GM12872 (cell line): ENCODE results near the gene NPVF.

Experiments
- TF ChIP-seq, protein P1 (sequence below): IDR thresholded peaks from 3 replicates; pipeline ENCODE4 v1.5.1; 2011; ENCODE audit warnings: low read depth, mild to moderate bottlenecking, low read length, moderate library complexity; ENCODE audit not compliant: insufficient read depth

NPVF gene

GRCh38 chr7:25187932-25188331, 40.4 kb downstream of the NPVF start:
- TF ChIP-seq, protein P1, sequence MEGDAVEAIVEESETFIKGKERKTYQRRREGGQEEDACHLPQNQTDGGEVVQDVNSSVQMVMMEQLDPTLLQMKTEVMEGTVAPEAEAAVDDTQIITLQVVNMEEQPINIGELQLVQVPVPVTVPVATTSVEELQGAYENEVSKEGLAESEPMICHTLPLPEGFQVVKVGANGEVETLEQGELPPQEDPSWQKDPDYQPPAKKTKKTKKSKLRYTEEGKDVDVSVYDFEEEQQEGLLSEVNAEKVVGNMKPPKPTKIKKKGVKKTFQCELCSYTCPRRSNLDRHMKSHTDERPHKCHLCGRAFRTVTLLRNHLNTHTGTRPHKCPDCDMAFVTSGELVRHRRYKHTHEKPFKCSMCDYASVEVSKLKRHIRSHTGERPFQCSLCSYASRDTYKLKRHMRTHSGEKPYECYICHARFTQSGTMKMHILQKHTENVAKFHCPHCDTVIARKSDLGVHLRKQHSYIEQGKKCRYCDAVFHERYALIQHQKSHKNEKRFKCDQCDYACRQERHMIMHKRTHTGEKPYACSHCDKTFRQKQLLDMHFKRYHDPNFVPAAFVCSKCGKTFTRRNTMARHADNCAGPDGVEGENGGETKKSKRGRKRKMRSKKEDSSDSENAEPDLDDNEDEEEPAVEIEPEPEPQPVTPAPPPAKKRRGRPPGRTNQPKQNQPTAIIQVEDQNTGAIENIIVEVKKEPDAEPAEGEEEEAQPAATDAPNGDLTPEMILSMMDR: no peak

- TF ChIP-seq, protein P1: no peak
Observed at GRCh38 chr7:25186436-25186835, 41.9 kb downstream of the NPVF start.

GRCh38 chr7:25181532-25181931, 46.8 kb downstream of the NPVF start:
- TF ChIP-seq, protein P1: no peak

DNA sequence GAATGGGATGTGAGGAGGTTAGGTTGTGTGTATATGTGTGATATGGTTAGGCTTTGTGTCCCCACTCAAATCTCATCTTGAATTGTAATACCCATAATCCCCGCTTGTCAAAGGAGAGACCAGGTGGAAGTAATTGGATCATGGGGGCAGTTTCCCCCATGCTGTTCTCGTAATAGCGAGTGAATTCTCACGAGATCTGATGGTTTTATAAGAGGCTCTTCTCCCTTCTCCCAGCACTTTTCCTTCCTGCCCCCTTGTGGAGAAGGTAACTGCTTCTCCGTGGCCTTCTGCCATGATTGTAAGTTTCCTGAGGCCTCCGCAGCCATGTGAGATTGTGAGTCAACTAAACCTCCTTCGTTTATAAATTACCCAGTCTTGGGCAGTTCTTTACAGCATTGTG, 47.3 kb downstream of the NPVF start:
- TF ChIP-seq, protein P1: no peak

DNA sequence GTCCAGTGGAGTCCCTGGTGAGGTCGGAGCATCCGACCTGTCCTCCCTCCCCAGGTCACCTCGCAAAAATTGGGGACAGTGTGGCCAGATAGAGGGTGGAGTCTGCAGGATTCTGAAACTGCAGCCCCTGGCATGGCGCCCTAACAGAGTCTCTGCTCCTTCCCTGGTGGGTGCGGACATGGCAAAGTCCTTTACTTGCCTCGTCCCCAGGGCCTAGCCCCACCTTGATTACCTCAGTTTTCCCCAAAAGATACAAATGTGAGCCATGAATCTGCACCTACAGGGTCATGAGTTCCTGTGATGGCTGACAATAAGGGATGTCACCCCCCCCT, 47.7 kb downstream of the NPVF start:
- TF ChIP-seq, protein P1: no peak

GRCh38 chr7:25179771-25180591, 48.3 kb downstream of the NPVF start:
- TF ChIP-seq, protein P1: peak; percentile 69

GRCh38 chr7:25179325-25179724, 49.0 kb downstream of the NPVF start:
- TF ChIP-seq, protein P1: no peak
